ENCODE results near the gene LCOR.

The LCOR gene

DNA sequence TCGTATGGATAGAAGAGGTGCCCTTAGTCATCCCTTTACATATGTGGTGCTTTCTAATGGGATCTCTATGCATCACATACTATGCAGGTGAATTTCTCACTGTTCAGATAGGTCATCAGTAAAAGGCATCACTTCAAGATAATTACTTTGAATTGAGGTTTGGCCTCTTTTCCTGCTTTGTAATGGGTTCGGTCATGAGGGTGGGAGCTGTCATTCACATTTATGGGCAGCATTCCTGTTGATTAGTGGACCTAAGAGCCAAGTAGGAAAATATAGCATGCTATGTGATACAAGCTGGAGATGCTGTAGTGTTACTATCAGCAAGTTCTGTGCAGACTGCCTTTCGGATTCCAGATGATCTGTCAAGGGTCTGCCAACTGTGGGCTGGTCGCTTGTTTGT lies 156.3 kb downstream of the LCOR start:
- no peak for ATAC-seq
- no peak for TF ChIP-seq ZFP3 (CRISPR knock-in tag; IDR thresholded peaks at IDR 0.05)
- no peak for TF ChIP-seq SNAI2 (CRISPR knock-in tag; IDR thresholded peaks at IDR 0.05)
- no peak for TF ChIP-seq ISL1 (CRISPR knock-in tag; IDR thresholded peaks at IDR 0.05)
- no peak for TF ChIP-seq TCF4 (CRISPR knock-in tag; IDR thresholded peaks at IDR 0.05; ENCODE audit: borderline replicate concordance)
- TF ChIP-seq ZC3H10 (CRISPR knock-in tag; IDR thresholded peaks at IDR 0.05) = no peak
- no peak for TF ChIP-seq PPARA (CRISPR knock-in tag; IDR thresholded peaks at IDR 0.05; ENCODE audit: borderline replicate concordance)
- TF ChIP-seq, protein P1, sequence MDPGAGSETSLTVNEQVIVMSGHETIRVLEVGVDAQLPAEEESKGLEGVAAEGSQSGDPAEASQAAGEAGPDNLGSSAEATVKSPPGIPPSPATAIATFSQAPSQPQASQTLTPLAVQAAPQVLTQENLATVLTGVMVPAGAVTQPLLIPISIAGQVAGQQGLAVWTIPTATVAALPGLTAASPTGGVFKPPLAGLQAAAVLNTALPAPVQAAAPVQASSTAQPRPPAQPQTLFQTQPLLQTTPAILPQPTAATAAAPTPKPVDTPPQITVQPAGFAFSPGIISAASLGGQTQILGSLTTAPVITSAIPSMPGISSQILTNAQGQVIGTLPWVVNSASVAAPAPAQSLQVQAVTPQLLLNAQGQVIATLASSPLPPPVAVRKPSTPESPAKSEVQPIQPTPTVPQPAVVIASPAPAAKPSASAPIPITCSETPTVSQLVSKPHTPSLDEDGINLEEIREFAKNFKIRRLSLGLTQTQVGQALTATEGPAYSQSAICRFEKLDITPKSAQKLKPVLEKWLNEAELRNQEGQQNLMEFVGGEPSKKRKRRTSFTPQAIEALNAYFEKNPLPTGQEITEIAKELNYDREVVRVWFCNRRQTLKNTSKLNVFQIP (CRISPR knock-in tag; IDR thresholded peaks at IDR 0.05; ENCODE audit: borderline replicate concordance, low read depth) = no peak
- TF ChIP-seq, protein P2, sequence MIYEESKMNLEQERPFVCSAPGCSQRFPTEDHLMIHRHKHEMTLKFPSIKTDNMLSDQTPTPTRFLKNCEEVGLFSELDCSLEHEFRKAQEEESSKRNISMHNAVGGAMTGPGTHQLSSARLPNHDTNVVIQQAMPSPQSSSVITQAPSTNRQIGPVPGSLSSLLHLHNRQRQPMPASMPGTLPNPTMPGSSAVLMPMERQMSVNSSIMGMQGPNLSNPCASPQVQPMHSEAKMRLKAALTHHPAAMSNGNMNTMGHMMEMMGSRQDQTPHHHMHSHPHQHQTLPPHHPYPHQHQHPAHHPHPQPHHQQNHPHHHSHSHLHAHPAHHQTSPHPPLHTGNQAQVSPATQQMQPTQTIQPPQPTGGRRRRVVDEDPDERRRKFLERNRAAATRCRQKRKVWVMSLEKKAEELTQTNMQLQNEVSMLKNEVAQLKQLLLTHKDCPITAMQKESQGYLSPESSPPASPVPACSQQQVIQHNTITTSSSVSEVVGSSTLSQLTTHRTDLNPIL (CRISPR knock-in tag; IDR thresholded peaks at IDR 0.05; ENCODE audit: low read depth) = no peak
- no peak for TF ChIP-seq CSDC2 (CRISPR knock-in tag; IDR thresholded peaks at IDR 0.05)
- TF ChIP-seq, protein P3, sequence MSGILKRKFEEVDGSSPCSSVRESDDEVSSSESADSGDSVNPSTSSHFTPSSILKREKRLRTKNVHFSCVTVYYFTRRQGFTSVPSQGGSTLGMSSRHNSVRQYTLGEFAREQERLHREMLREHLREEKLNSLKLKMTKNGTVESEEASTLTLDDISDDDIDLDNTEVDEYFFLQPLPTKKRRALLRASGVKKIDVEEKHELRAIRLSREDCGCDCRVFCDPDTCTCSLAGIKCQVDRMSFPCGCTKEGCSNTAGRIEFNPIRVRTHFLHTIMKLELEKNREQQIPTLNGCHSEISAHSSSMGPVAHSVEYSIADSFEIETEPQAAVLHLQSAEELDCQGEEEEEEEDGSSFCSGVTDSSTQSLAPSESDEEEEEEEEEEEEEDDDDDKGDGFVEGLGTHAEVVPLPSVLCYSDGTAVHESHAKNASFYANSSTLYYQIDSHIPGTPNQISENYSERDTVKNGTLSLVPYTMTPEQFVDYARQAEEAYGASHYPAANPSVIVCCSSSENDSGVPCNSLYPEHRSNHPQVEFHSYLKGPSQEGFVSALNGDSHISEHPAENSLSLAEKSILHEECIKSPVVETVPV (CRISPR knock-in tag; IDR thresholded peaks at IDR 0.05) = no peak
- no peak for TF ChIP-seq ZNF70 (CRISPR knock-in tag; IDR thresholded peaks at IDR 0.05)
- TF ChIP-seq RARB (CRISPR knock-in tag; IDR thresholded peaks at IDR 0.05) = no peak
- TF ChIP-seq ARNTL (CRISPR knock-in tag; IDR thresholded peaks at IDR 0.05; ENCODE audit: borderline replicate concordance, low read depth) = no peak

GRCh38 chr10:96991313-96991841 lies 159.3 kb downstream of the LCOR start:
- ATAC-seq = peak; percentile 88
- no peak for TF ChIP-seq OSR1 (CRISPR knock-in tag; IDR thresholded peaks at IDR 0.05)
- TF ChIP-seq RARB (CRISPR knock-in tag; IDR thresholded peaks at IDR 0.05) = no peak
- TF ChIP-seq, protein P4, sequence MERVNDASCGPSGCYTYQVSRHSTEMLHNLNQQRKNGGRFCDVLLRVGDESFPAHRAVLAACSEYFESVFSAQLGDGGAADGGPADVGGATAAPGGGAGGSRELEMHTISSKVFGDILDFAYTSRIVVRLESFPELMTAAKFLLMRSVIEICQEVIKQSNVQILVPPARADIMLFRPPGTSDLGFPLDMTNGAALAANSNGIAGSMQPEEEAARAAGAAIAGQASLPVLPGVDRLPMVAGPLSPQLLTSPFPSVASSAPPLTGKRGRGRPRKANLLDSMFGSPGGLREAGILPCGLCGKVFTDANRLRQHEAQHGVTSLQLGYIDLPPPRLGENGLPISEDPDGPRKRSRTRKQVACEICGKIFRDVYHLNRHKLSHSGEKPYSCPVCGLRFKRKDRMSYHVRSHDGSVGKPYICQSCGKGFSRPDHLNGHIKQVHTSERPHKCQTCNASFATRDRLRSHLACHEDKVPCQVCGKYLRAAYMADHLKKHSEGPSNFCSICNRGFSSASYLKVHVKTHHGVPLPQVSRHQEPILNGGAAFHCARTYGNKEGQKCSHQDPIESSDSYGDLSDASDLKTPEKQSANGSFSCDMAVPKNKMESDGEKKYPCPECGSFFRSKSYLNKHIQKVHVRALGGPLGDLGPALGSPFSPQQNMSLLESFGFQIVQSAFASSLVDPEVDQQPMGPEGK (CRISPR knock-in tag; IDR thresholded peaks at IDR 0.05; ENCODE audit: borderline replicate concordance) = no peak
- TF ChIP-seq, protein P1 (CRISPR knock-in tag; IDR thresholded peaks at IDR 0.05; ENCODE audit: borderline replicate concordance, low read depth) = no peak
- TF ChIP-seq PPARA (CRISPR knock-in tag; IDR thresholded peaks at IDR 0.05; ENCODE audit: borderline replicate concordance) = no peak
- TF ChIP-seq TOX (CRISPR knock-in tag; IDR thresholded peaks at IDR 0.05; ENCODE audit: borderline replicate concordance) = no peak
- TF ChIP-seq ZNF8 (CRISPR knock-in tag; IDR thresholded peaks at IDR 0.05) = no peak
- no peak for TF ChIP-seq ESRRG (CRISPR knock-in tag; IDR thresholded peaks at IDR 0.05)
- TF ChIP-seq GLIS3 (CRISPR knock-in tag; IDR thresholded peaks at IDR 0.05) = no peak
- TF ChIP-seq TCF4 (CRISPR knock-in tag; IDR thresholded peaks at IDR 0.05; ENCODE audit: borderline replicate concordance) = no peak
- no peak for TF ChIP-seq ZFP30 (CRISPR knock-in tag; IDR thresholded peaks at IDR 0.05)
- TF ChIP-seq, protein P5, sequence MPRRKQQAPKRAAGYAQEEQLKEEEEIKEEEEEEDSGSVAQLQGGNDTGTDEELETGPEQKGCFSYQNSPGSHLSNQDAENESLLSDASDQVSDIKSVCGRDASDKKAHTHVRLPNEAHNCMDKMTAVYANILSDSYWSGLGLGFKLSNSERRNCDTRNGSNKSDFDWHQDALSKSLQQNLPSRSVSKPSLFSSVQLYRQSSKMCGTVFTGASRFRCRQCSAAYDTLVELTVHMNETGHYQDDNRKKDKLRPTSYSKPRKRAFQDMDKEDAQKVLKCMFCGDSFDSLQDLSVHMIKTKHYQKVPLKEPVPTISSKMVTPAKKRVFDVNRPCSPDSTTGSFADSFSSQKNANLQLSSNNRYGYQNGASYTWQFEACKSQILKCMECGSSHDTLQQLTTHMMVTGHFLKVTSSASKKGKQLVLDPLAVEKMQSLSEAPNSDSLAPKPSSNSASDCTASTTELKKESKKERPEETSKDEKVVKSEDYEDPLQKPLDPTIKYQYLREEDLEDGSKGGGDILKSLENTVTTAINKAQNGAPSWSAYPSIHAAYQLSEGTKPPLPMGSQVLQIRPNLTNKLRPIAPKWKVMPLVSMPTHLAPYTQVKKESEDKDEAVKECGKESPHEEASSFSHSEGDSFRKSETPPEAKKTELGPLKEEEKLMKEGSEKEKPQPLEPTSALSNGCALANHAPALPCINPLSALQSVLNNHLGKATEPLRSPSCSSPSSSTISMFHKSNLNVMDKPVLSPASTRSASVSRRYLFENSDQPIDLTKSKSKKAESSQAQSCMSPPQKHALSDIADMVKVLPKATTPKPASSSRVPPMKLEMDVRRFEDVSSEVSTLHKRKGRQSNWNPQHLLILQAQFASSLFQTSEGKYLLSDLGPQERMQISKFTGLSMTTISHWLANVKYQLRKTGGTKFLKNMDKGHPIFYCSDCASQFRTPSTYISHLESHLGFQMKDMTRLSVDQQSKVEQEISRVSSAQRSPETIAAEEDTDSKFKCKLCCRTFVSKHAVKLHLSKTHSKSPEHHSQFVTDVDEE (CRISPR knock-in tag; IDR thresholded peaks at IDR 0.05) = no peak
- TF ChIP-seq ZNF565 (CRISPR knock-in tag; conservative IDR thresholded peaks at IDR 0.05; ENCODE audit: low read depth) = no peak

Data from SK-N-SH treated with all-trans-retinoic acid at 6 μM for 48 hours (cell line).